Daoy (cell line): ENCODE measurements around the gene PXMP4. TPM values are rescaled to one million over a fixed set of nuclear protein-coding genes. Genes with fewer than 3 reads are reported as not detected.
A peak's percentile ranks its signal among the peaks of the same experiment; 100 is the strongest.

Experiments
- DNase-seq: peaks from one replicate; pipeline ENCODE4 v3.0.0-alpha.2; 2015; ENCODE audit warnings: low read depth
- total RNA-seq: library from RNA; depleted of rRNA; stranded (reverse); fragments of >200 nt; shearing (Covaris generic); gene quantifications from 2 replicates; pipeline ENCODE4 v1.2.3, GENCODE V29; 2014

Gene PXMP4
- total RNA-seq, 1 experiment from 2014 or later, result 0.74 TPM

GRCh38 chr20:33684533-33685327 lies 35.4 kb downstream of the PXMP4 start:
- DNase-seq, result no peak

- no peak for DNase-seq
Measured at GRCh38 chr20:33681728-33682353, 38.3 kb downstream of the PXMP4 start.

- no peak for DNase-seq
Measured at GRCh38 chr20:33681288-33681687, 38.8 kb downstream of the PXMP4 start.

GRCh38 chr20:33680686-33681085 lies 39.4 kb downstream of the PXMP4 start:
- DNase-seq, result peak; percentile 47

GRCh38 chr20:33679758-33680485 lies 40.2 kb downstream of the PXMP4 start:
- DNase-seq, result no peak

- DNase-seq, result no peak
Measured at GRCh38 chr20:33677991-33678702, 42.0 kb downstream of the PXMP4 start.

GRCh38 chr20:33676652-33677645 lies 43.2 kb downstream of the PXMP4 start:
- DNase-seq, result no peak

- no peak for DNase-seq
Measured at GRCh38 chr20:33676121-33676520, 44.0 kb downstream of the PXMP4 start.

GRCh38 chr20:33675136-33675959 lies 44.8 kb downstream of the PXMP4 start:
- DNase-seq, result no peak

- peak; percentile 83 for DNase-seq
Measured at GRCh38 chr20:33674294-33675135, 45.6 kb downstream of the PXMP4 start, which contains the start of gene NECAB3. Gene NECAB3 (minus strand): TSS chr20:33674428. CDS start chr20:33674352, 76 bp downstream.

GRCh38 chr20:33673410-33674293 lies 46.5 kb downstream of the PXMP4 start:
- DNase-seq, result peak; percentile 31

- DNase-seq, result no peak
Measured at GRCh38 chr20:33673114-33673409, 47.0 kb downstream of the PXMP4 start.

- no peak for DNase-seq
Measured at GRCh38 chr20:33672426-33673113, 47.5 kb downstream of the PXMP4 start.

- no peak for DNase-seq
Measured at GRCh38 chr20:33671573-33672288, 48.4 kb downstream of the PXMP4 start.

- no peak for DNase-seq
Measured at GRCh38 chr20:33670715-33671499, 49.2 kb downstream of the PXMP4 start.
